ENCODE measurements around the gene SCUBE3.

DNA sequence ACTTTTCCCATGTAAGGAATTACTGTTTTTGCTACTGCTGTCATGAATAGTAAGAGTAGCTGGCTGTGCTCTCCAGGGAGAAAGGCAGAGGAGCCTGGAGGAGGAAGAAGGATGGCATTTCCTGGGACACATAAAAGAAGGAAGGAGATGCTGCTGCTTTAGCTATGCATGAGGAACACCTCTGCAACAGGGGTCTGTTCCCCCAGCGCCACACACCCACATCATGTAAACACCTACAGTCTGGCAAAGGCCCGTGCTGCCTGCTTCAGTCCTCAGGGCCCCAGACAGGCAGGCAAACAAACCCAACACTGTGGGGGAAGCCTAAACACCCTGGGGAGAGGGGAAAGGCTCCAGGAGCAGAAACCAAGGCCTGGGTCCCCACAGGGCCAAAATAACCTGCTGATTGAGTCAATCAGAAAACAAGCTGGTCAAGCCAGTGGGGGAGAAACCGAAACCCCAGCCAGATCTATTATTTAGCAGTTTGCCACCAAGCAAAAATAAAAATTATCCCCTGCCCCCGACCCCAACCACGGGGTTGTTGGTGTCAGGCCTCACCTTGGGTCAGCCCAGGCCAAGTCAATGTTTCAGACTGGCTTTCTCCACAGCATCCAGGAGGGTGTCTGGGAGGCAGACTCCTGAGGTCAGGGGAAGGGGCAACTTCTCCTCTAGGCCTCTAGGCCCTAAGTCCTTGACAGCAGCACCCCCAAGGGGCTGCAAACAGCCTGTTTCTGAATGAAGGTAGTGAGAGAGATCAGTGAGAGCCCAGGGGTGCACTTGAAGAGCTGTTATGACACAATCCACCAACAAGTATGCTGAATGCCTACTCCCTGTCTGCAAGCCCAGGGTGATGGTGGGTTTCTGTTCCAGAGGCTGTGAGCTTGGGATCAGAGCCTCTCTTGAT lies 34.6 kb upstream of the SCUBE3 start:
- TF ChIP-seq POLR2A (IDR thresholded peaks at IDR 0.05; ENCODE audit: low read length) (no peak), GATA1 (IDR thresholded peaks at IDR 0.05; ENCODE audit: low read depth, low read length) (no peak)
